HepG2 (cell line): ENCODE data around the gene PLSCR3. TPM values are rescaled to one million over a fixed set of nuclear protein-coding genes. Genes with fewer than 3 reads are reported as not detected.

ENCODE experiments used
- FOXC1 ChIP-seq: sonication (generic); formaldehyde crosslinking; IDR thresholded peaks from 2 replicates; pipeline ENCODE4 v1.8.0; 2022; ENCODE audit warnings: mild to moderate bottlenecking, missing genetic modification reagents, borderline replicate concordance
- FOXO1 ChIP-seq: sonication (generic); formaldehyde crosslinking; IDR thresholded peaks from 2 replicates; pipeline ENCODE4 v1.4.0; 2020; ENCODE audit warnings: missing genetic modification reagents
- HDAC6 ChIP-seq: fragments of 200-600 bp; sonication (generic); IDR thresholded peaks from 2 replicates; pipeline ENCODE4 v1.7.0; 2017; ENCODE audit warnings: mild to moderate bottlenecking, antibody characterized with exemption, low read length, low read depth
- HIVEP1 ChIP-seq: sonication (generic); formaldehyde crosslinking; IDR thresholded peaks from 2 replicates; pipeline ENCODE4 v1.4.0; 2020; ENCODE audit warnings: mild to moderate bottlenecking, missing genetic modification reagents
- MYNN ChIP-seq: sonication (generic); formaldehyde crosslinking; IDR thresholded peaks from 2 replicates; pipeline ENCODE4 v1.4.0; 2020; ENCODE audit warnings: mild to moderate bottlenecking, low read depth, missing genetic modification reagents
- NR2F6 ChIP-seq, 2 experiments: IDR thresholded peaks; 2 replicates each; pipeline ENCODE4 v1.6.1; 2016; ENCODE audit warnings: antibody characterized with exemption in 1 of 2, mild to moderate bottlenecking in 1 of 2
- REL ChIP-seq: sonication (generic); formaldehyde crosslinking; conservative IDR thresholded peaks from 2 replicates; pipeline ENCODE4 v1.8.0; 2022; ENCODE audit warnings: mild to moderate bottlenecking, missing genetic modification reagents, moderate library complexity
- SALL2 ChIP-seq: sonication (generic); formaldehyde crosslinking; IDR thresholded peaks from 2 replicates; pipeline ENCODE4 v1.8.1; 2023; ENCODE audit warnings: mild to moderate bottlenecking, missing genetic modification reagents, inconsistent platforms
- SOX5 ChIP-seq: IDR thresholded peaks from 2 replicates; pipeline ENCODE4 v1.6.1; 2016; ENCODE audit warnings: borderline replicate concordance
- TCF12 ChIP-seq, 2 experiments: fragments of 450-650 bp in 1 of 2; sonication (generic) in 1 of 2; formaldehyde crosslinking in 1 of 2; IDR thresholded peaks; 2 replicates each; pipeline versions ENCODE4 v1.6.1 to v1.8.0; 2017 to 2022; ENCODE audit warnings: antibody characterized with exemption in 1 of 2, mild to moderate bottlenecking in 1 of 2, missing genetic modification reagents in 1 of 2, moderate library complexity in 1 of 2
- TCF7 ChIP-seq: sonication (generic); IDR thresholded peaks from 2 replicates; pipeline ENCODE4 v1.6.1; 2016; ENCODE audit warnings: antibody characterized with exemption, low read depth
- ZFP82 ChIP-seq: sonication (generic); formaldehyde crosslinking; IDR thresholded peaks from 2 replicates; pipeline ENCODE4 v1.5.1; 2020; ENCODE audit warnings: mild to moderate bottlenecking, missing genetic modification reagents, borderline replicate concordance
- ZNF354B ChIP-seq: sonication (generic); formaldehyde crosslinking; IDR thresholded peaks from 2 replicates; pipeline ENCODE4 v1.8.0; 2022; ENCODE audit warnings: mild to moderate bottlenecking, missing genetic modification reagents
- ZNF589 ChIP-seq: sonication (generic); formaldehyde crosslinking; conservative IDR thresholded peaks from 2 replicates; pipeline ENCODE4 v1.8.0; 2022; ENCODE audit warnings: mild to moderate bottlenecking, moderate library complexity, missing genetic modification reagents
- ZNF749 ChIP-seq: sonication (generic); formaldehyde crosslinking; IDR thresholded peaks from 2 replicates; pipeline ENCODE4 v1.8.0; 2022; ENCODE audit warnings: mild to moderate bottlenecking, missing genetic modification reagents, moderate library complexity, borderline replicate concordance
- polyA plus RNA-seq, 8 experiments: library from polyadenylated mRNA; depleted of rRNA in 3 of 8; stranded (reverse) in 7 of 8; unstranded in 1 of 8; fragments of >200 nt; fragmentation: Illumina TruSeq in 4 of 8; extraction: Trizol in 4 of 8; gene quantifications; 2 replicates each; pipeline versions ENCODE4 v1.2.1 to v1.2.3, GENCODE V29; 2011 to 2016; ENCODE audit warnings: low read depth in 4 of 8, missing spikeins in 1 of 8, mixed read lengths in 1 of 8; ENCODE audit not compliant: insufficient read depth in 1 of 8
- total RNA-seq, 5 experiments: library from RNA; depleted of rRNA; stranded (reverse); fragments of >200 nt; fragmentation: Illumina TruSeq; extraction: Trizol; gene quantifications; 2 replicates each; pipeline ENCODE4 v1.2.3, GENCODE V29; 2016; ENCODE audit warnings: low read depth in 1 of 5
- TF ChIP-seq, protein P1 (sequence below): sonication (generic); formaldehyde crosslinking; IDR thresholded peaks from 2 replicates; pipeline ENCODE4 v1.5.0; 2020; ENCODE audit warnings: mild to moderate bottlenecking, missing genetic modification reagents
- TF ChIP-seq, protein P2 (sequence below): sonication (generic); formaldehyde crosslinking; IDR thresholded peaks from 2 replicates; pipeline ENCODE4 v1.4.0; 2020; ENCODE audit warnings: missing genetic modification reagents
- TF ChIP-seq, protein P3 (sequence below): sonication (generic); formaldehyde crosslinking; IDR thresholded peaks from 2 replicates; pipeline ENCODE4 v1.5.0; 2020; ENCODE audit warnings: mild to moderate bottlenecking, missing genetic modification reagents, moderate library complexity
- TF ChIP-seq, protein P4 (sequence below): sonication (generic); formaldehyde crosslinking; IDR thresholded peaks from 2 replicates; pipeline ENCODE4 v1.5.0; 2020; ENCODE audit warnings: missing genetic modification reagents, mild to moderate bottlenecking, borderline replicate concordance

PLSCR3 gene
- total and polyA plus RNA-seq, 2 of the 13 experiments (the other 11 are each of a cell fraction or from before 2014, with no cell fraction given) = 5.6 to 6.2 TPM

GRCh38 chr17:7351665-7352502, 42.4 kb downstream of the PLSCR3 start, which contains the start of gene KCTD11 (continued):
- TF ChIP-seq, protein P1, sequence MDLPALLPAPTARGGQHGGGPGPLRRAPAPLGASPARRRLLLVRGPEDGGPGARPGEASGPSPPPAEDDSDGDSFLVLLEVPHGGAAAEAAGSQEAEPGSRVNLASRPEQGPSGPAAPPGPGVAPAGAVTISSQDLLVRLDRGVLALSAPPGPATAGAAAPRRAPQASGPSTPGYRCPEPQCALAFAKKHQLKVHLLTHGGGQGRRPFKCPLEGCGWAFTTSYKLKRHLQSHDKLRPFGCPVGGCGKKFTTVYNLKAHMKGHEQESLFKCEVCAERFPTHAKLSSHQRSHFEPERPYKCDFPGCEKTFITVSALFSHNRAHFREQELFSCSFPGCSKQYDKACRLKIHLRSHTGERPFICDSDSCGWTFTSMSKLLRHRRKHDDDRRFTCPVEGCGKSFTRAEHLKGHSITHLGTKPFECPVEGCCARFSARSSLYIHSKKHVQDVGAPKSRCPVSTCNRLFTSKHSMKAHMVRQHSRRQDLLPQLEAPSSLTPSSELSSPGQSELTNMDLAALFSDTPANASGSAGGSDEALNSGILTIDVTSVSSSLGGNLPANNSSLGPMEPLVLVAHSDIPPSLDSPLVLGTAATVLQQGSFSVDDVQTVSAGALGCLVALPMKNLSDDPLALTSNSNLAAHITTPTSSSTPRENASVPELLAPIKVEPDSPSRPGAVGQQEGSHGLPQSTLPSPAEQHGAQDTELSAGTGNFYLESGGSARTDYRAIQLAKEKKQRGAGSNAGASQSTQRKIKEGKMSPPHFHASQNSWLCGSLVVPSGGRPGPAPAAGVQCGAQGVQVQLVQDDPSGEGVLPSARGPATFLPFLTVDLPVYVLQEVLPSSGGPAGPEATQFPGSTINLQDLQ (CRISPR knock-in tag) = no peak
- TF ChIP-seq MYNN (peak; percentile 26; the same call in 1 of the 2 replicates), FOXC1 (peak; percentile 80; the same call in 1 of the 2 replicates), NR2F6 (IDR thresholded peaks at IDR 0.05) (no peak), NR2F6 (CRISPR knock-in tag; IDR thresholded peaks at IDR 0.05) (0 out of 2 replicates have a peak, but pooled peaks have one; percentile 11), SOX5 (CRISPR knock-in tag) (no peak), HDAC6 (no peak), TCF12 (IDR thresholded peaks at IDR 0.05) (no peak), TCF12 (CRISPR knock-in tag; IDR thresholded peaks at IDR 0.05) (peak; percentile 92), ZNF589 (CRISPR knock-in tag) (no peak), SALL2 (CRISPR knock-in tag) (peak; percentile 74; the same call in 1 of the 2 replicates), ZFP82 (CRISPR knock-in tag) (peak; percentile 51; the same call in 1 of the 2 replicates), REL (CRISPR knock-in tag) (no peak), ZNF749 (CRISPR knock-in tag) (peak; percentile 59; the same call in 1 of the 2 replicates), FOXO1 (CRISPR knock-in tag) (no peak; the same call in 1 of the 2 replicates), HIVEP1 (peak; percentile 99), TCF7 (peak; percentile 2; the same call in 1 of the 2 replicates), ZNF354B (CRISPR knock-in tag) (no peak)
- TF ChIP-seq, protein P2, sequence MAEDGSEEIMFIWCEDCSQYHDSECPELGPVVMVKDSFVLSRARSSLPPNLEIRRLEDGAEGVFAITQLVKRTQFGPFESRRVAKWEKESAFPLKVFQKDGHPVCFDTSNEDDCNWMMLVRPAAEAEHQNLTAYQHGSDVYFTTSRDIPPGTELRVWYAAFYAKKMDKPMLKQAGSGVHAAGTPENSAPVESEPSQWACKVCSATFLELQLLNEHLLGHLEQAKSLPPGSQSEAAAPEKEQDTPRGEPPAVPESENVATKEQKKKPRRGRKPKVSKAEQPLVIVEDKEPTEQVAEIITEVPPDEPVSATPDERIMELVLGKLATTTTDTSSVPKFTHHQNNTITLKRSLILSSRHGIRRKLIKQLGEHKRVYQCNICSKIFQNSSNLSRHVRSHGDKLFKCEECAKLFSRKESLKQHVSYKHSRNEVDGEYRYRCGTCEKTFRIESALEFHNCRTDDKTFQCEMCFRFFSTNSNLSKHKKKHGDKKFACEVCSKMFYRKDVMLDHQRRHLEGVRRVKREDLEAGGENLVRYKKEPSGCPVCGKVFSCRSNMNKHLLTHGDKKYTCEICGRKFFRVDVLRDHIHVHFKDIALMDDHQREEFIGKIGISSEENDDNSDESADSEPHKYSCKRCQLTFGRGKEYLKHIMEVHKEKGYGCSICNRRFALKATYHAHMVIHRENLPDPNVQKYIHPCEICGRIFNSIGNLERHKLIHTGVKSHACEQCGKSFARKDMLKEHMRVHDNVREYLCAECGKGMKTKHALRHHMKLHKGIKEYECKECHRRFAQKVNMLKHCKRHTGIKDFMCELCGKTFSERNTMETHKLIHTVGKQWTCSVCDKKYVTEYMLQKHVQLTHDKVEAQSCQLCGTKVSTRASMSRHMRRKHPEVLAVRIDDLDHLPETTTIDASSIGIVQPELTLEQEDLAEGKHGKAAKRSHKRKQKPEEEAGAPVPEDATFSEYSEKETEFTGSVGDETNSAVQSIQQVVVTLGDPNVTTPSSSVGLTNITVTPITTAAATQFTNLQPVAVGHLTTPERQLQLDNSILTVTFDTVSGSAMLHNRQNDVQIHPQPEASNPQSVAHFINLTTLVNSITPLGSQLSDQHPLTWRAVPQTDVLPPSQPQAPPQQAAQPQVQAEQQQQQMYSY (CRISPR knock-in tag) = peak; percentile 76
- TF ChIP-seq, protein P3, sequence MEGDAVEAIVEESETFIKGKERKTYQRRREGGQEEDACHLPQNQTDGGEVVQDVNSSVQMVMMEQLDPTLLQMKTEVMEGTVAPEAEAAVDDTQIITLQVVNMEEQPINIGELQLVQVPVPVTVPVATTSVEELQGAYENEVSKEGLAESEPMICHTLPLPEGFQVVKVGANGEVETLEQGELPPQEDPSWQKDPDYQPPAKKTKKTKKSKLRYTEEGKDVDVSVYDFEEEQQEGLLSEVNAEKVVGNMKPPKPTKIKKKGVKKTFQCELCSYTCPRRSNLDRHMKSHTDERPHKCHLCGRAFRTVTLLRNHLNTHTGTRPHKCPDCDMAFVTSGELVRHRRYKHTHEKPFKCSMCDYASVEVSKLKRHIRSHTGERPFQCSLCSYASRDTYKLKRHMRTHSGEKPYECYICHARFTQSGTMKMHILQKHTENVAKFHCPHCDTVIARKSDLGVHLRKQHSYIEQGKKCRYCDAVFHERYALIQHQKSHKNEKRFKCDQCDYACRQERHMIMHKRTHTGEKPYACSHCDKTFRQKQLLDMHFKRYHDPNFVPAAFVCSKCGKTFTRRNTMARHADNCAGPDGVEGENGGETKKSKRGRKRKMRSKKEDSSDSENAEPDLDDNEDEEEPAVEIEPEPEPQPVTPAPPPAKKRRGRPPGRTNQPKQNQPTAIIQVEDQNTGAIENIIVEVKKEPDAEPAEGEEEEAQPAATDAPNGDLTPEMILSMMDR (CRISPR knock-in tag) = peak; percentile 66
- TF ChIP-seq, protein P4, sequence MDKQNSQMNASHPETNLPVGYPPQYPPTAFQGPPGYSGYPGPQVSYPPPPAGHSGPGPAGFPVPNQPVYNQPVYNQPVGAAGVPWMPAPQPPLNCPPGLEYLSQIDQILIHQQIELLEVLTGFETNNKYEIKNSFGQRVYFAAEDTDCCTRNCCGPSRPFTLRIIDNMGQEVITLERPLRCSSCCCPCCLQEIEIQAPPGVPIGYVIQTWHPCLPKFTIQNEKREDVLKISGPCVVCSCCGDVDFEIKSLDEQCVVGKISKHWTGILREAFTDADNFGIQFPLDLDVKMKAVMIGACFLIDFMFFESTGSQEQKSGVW (CRISPR knock-in tag) = no peak
